GM12801 (cell line): ENCODE measurements around the gene USP30.

Experiments used
- CTCF ChIP-seq: IDR thresholded peaks from one replicate; pipeline ENCODE4 v1.5.1; 2011; ENCODE audit warnings: control low read depth; ENCODE audit not compliant: insufficient read length; ENCODE audit errors: extremely low read depth

Gene USP30

GRCh38 chr12:109057376-109057775 is 5.0 kb downstream of the USP30 start:
- no peak for TF ChIP-seq CTCF

- TF ChIP-seq CTCF, result no peak
These were observed 6.4 kb downstream of the USP30 start for GRCh38 chr12:109058773-109059172.

GRCh38 chr12:109064143-109064542 is 11.8 kb downstream of the USP30 start:
- no peak for TF ChIP-seq CTCF

- TF ChIP-seq CTCF, result no peak
These were observed 12.9 kb downstream of the USP30 start for GRCh38 chr12:109065154-109065852.

- TF ChIP-seq CTCF, result no peak
These were observed 13.4 kb downstream of the USP30 start for GRCh38 chr12:109065853-109066193.

- TF ChIP-seq CTCF, result no peak
These were observed 17.2 kb downstream of the USP30 start for GRCh38 chr12:109069307-109070271.

- no peak for TF ChIP-seq CTCF
These were observed 22.5 kb downstream of the USP30 start for GRCh38 chr12:109074866-109075265.
